MCF 10A (cell line): ENCODE data around the gene ZDHHC12. TPM values are rescaled to one million over a fixed set of nuclear protein-coding genes. Genes with fewer than 3 reads are reported as not detected.

Experiments
- BruUV-seq: library from RNA; stranded (reverse); fragments of 400-500 nt; replicated peaks from 2 replicates; lab custom pipeline; 2021; lab: Mats Ljungman, UMichigan
- CTCF ChIA-PET: fragments of 300-600 bp; sonication (Branson Sonifier 250); formaldehyde crosslinking; extraction: SDS; loops from one replicate; lab custom pipeline; 2021; ENCODE audit warnings: antibody characterized with exemption, inconsistent platforms; lab: Yijun Ruan, JAX
- POLR2A ChIA-PET: fragments of 300-600, 350-650 bp; sonication (Branson Sonifier 250); formaldehyde crosslinking; extraction: SDS; loops from one replicate; lab custom pipeline; 2020; ENCODE audit warnings: antibody characterized with exemption, inconsistent platforms; lab: Yijun Ruan, JAX
- DNase-seq: peaks from one replicate; pipeline ENCODE4 v3.0.0-alpha.2; 2018; ENCODE audit not compliant: unreplicated experiment
- H3K27ac Mint-ChIP-seq: one replicate; pipeline ENCODE4 v1.8.0; 2022; ENCODE audit warnings: mild to moderate bottlenecking, low read depth, mixed read lengths; ENCODE audit not compliant: unreplicated experiment
- H3K27me3 Mint-ChIP-seq: one replicate; pipeline ENCODE4 v1.8.0; 2022; ENCODE audit warnings: mixed read lengths; ENCODE audit not compliant: insufficient read depth, unreplicated experiment
- H3K36me3 Mint-ChIP-seq: one replicate; pipeline ENCODE4 v1.8.0; 2022; ENCODE audit warnings: mild to moderate bottlenecking, moderate library complexity, mixed read lengths; ENCODE audit not compliant: insufficient read depth, unreplicated experiment
- H3K4me1 Mint-ChIP-seq: one replicate; pipeline ENCODE4 v1.8.0; 2022; ENCODE audit warnings: mixed read lengths; ENCODE audit not compliant: insufficient read depth, unreplicated experiment
- H3K4me3 Mint-ChIP-seq: one replicate; pipeline ENCODE4 v1.8.0; 2022; ENCODE audit warnings: mild to moderate bottlenecking, moderate library complexity, mixed read lengths; ENCODE audit not compliant: unreplicated experiment
- H3K9me3 Mint-ChIP-seq: one replicate; pipeline ENCODE4 v1.8.0; 2022; ENCODE audit warnings: mixed read lengths; ENCODE audit not compliant: unreplicated experiment
- intact Hi-C: fragments of 100-400 bp; cut with micrococcal nuclease; formaldehyde crosslinking; loops from 2 replicates; pipeline ENCODE4 v1.14.1; 2022
- total RNA-seq: library from RNA; stranded (reverse); gene quantifications from 2 replicates; pipeline ENCODE4 v1.2.3, GENCODE V29; 2022
- TF ChIP-seq, protein P1 (sequence below): fragments of 200-600 bp; IDR thresholded peaks from one replicate; pipeline ENCODE4 v1.8.0; 2022; ENCODE audit warnings: antibody characterized with exemption, mild to moderate bottlenecking; ENCODE audit not compliant: unreplicated experiment

ZDHHC12 gene
- total RNA-seq, 1 experiment from 2014 or later: 22.1 TPM

- no peak overlapping the region for H3K4me3 Mint-ChIP-seq
- peaks cover 2% of the 10 kb centered on the region for H3K36me3 Mint-ChIP-seq
These were observed 18.6 kb downstream of the ZDHHC12 start for GRCh38 chr9:128705051-128705965.

DNA sequence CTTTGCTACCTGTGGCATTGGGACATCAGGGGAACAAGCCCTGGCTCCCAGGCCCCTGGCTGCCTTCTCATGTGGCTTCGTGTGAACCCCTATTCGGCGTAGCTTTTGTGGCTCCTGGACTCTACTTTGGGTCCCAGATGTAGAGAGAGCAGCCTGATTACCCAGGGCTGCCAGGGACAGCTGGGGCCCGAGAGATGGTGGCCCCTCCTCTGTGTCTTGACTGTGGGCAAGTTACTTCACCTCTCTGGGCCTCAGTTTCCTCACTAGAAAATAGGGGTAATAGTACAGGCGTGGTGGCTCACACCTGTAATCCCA, 19.6 kb downstream of the ZDHHC12 start:
- ChIA-PET CTCF (no interaction called here), POLR2A (interaction anchor here (1.2 to 1.3 kb wide), 2 partner anchors 15 to 67 kb away, joined by 3 read pairs; no protein-coding TSS in a partner anchor)
- Mint-ChIP-seq H3K9me3 (no peaks in the 10 kb centered on the region), H3K36me3 (peaks cover 9% of the 10 kb centered on the region), H3K27me3 (no peaks in the 10 kb centered on the region), H3K4me1 (peaks cover 6% of the 10 kb centered on the region), H3K4me3 (no peak overlapping the region), H3K27ac (no peak overlapping the region)
- intact Hi-C loops: no loop called here
- TF ChIP-seq, protein P1, sequence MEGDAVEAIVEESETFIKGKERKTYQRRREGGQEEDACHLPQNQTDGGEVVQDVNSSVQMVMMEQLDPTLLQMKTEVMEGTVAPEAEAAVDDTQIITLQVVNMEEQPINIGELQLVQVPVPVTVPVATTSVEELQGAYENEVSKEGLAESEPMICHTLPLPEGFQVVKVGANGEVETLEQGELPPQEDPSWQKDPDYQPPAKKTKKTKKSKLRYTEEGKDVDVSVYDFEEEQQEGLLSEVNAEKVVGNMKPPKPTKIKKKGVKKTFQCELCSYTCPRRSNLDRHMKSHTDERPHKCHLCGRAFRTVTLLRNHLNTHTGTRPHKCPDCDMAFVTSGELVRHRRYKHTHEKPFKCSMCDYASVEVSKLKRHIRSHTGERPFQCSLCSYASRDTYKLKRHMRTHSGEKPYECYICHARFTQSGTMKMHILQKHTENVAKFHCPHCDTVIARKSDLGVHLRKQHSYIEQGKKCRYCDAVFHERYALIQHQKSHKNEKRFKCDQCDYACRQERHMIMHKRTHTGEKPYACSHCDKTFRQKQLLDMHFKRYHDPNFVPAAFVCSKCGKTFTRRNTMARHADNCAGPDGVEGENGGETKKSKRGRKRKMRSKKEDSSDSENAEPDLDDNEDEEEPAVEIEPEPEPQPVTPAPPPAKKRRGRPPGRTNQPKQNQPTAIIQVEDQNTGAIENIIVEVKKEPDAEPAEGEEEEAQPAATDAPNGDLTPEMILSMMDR: no peak
- DNase-seq: no peak
- BruUV-seq: no TSS peak

More at GRCh38 chr9:128705051-128705965, 18.6 kb downstream of the ZDHHC12 start:
- ChIA-PET POLR2A (interaction anchor here (1.3 kb wide), 1 partner anchor 14 kb away, joined by 3 read pairs; no protein-coding TSS in a partner anchor), CTCF (no interaction called here)
- TF ChIP-seq, protein P1: no peak
- intact Hi-C loops: no loop called here
- DNase-seq: no peak
- no TSS peak for BruUV-seq
- H3K9me3 Mint-ChIP-seq: no peaks in the 10 kb centered on the region
- H3K4me1 Mint-ChIP-seq: peaks cover 6% of the 10 kb centered on the region
- H3K27ac Mint-ChIP-seq: no peak overlapping the region
- H3K27me3 Mint-ChIP-seq: no peaks in the 10 kb centered on the region

GRCh38 chr9:128703616-128704355, 20.1 kb downstream of the ZDHHC12 start:
- intact Hi-C loops: no loop called here
- TF ChIP-seq, protein P1: no peak
- ChIA-PET CTCF (interaction anchor here (0.7 kb wide), 1 partner anchor 244 kb away, joined by 5 read pairs; no protein-coding TSS in a partner anchor), POLR2A (interaction anchor here (1.2 to 1.3 kb wide), 2 partner anchors 16 to 67 kb away, joined by 3 read pairs; no protein-coding TSS in a partner anchor)
- Mint-ChIP-seq H3K27ac (no peak overlapping the region), H3K27me3 (no peaks in the 10 kb centered on the region), H3K36me3 (peaks cover 12% of the 10 kb centered on the region), H3K4me3 (no peak overlapping the region), H3K9me3 (no peaks in the 10 kb centered on the region), H3K4me1 (peaks cover 6% of the 10 kb centered on the region)
- DNase-seq: no peak
- BruUV-seq: no TSS peak
